ENCODE results near the gene JAZF1.

JAZF1 gene

DNA sequence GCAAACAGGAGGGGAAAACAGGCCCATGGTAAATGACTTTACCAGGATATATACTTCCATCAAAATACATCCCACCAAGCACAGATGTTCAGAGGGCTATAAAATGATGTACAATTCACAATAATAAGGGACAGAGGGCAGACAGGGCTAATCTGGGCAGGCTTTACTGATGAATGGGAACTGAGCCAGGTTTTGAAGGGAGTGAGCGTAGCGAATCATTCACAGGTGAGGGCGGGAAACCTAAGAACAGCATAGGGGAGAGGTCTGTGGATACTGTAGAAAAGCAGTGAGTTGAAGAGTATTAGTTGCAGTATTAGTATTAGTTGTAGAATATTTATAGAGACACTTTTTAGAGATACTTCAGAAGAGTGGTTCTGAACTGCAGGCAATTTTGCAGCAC, 180.8 kb downstream of the JAZF1 start:
- no peak for DNase-seq

DNA sequence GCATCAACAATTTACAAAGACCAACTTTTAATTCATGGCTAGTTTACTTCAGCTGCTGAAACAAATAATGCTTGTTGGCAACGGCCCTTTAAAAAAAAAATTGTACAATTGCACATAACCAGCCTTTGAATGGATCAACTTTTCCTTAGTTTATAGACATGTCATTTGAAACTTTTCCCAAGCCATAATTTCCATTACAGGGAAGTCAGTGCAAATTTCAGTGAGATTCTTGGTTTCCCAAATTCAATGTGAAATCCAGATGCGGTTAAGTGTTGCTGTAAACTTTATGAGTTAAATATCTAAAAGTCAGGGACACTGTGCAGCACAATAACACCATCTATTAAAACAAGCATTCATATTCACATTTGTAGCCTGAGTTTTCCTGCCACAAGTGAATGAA, 182.2 kb downstream of the JAZF1 start:
- DNase-seq, result no peak

DNA sequence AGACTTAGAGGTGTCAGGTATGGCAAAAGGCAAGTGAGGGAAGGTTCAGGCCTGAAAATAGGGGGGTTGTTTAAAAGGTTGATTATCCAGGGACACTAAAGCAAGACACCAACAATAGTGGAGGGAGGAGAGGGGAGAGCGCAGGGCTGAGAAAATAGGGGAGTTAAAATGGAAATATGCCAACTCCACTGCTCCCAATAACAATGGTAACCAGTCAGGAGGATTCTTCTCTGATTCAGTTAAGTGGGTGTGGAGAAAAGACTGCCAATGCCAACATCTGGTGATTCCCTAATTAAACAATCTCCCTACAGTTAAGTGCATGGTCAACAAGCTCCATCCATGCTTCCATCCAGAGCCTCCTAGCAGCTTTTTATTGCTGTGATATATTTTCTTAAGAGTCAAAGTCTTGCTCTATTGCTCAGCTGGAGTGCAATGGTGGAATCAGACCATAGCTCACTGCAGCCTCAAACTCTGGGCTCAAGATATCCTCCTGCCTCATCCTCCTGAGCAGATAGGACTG, 183.3 kb downstream of the JAZF1 start:
- DNase-seq, result no peak

DNA sequence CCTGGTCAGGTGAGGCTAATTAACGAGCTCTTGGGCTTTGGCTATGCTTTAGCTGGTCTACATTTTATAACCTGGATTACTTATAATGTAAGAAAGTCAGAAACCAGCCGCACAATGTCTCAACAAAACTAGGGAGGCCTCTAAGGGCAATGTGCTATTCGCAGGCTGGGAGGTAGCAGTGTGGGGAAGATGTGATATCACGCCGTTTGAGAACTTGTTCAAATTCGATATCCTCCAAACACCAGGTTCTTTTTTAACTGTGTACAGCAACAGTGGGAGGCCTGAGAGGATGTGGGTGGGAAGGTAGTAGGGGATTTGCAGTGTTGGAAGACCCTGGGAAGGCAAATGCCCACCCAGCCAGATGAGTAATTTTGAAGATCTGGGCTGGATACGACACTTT, 184.5 kb downstream of the JAZF1 start:
- DNase-seq, result no peak

DNA sequence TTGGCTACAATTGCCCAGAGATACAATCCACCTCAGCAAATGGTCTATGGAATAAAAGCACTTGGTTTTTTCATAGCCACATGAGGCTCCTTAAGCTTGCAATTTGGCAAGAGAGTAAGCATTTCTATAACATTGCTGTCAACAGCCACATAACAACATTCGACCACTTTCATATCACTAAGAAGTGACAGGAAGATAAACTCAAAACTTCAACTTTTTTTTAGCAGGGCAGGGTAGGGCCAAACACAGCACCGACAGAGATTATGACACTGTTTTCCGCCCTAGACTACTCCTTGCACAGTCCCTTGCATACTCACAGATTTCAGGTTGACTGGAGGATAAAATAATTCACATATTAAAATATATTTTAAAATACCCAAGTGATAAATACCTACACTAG, 185.4 kb downstream of the JAZF1 start:
- no peak for DNase-seq

DNA sequence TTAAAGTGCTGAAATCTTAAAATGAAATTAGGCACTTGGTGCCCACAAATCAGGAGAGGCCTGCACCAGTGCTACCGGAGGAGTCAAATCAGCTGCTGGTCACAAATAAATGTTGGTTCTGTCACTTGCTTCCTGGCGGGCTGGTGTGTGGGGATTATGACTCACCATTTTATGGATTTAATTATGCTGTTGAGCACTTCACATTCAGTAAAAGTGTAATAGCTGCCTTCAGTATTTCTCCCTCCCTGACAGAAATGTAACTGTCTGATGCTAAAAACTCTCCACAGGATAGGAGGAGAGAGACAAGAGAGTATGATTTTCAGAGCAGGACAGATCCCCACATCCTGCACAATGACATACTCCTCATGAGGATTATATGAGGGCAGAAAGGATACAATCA, 186.0 kb downstream of the JAZF1 start:
- no peak for DNase-seq

DNA sequence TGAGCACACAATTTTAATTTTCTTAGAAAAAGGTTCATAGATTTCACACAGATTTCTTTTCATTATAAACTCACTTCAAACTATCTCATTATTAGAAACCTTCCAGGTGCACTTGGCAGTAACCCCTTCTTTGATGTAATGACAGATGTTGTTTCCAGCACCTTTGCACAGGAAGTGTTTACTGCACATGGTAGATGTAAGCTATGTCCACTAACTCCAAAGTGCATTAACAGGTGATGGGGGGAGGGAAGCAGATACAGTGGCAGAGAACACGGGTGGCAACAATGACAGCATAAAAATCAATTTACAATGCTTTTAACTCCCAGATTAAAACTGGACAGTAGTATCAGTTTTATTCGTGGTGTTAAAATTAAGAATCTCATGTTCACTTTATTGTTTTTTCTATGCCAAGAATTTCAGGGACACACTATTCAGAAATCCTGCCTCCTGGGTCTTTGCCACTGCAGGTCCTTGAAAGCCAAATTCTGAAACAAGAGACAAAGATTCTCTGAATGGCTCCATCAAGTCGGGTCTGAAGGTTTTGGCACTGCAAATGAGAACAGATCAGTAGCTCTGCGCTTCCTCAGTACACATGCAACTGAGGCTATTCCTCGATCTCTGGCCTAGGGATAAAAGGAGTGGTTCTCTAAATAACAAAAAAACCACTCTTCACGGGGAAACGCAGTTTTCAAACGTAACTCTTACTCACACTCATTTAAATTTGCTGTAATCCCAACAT, 187.7 kb downstream of the JAZF1 start:
- DNase-seq, result no peak

DNA sequence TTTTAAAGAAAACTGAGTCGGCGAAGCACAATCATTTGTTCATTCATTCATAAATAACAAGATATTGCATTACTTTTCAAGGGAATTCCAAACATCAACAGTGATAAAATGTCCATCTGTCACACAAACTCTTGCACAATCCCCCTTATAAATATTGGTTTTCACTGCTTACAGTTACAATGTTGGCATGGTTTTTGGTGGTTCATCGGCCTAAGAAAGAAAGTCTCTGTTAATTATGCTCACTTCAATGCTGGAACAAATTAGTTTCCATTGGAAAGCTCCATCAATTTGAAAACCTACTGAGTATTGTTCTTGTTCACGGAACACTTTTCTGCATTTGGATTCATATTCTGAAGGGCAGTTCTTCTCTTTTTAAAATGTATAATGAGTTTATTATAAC, 188.5 kb downstream of the JAZF1 start:
- no peak for DNase-seq

DNA sequence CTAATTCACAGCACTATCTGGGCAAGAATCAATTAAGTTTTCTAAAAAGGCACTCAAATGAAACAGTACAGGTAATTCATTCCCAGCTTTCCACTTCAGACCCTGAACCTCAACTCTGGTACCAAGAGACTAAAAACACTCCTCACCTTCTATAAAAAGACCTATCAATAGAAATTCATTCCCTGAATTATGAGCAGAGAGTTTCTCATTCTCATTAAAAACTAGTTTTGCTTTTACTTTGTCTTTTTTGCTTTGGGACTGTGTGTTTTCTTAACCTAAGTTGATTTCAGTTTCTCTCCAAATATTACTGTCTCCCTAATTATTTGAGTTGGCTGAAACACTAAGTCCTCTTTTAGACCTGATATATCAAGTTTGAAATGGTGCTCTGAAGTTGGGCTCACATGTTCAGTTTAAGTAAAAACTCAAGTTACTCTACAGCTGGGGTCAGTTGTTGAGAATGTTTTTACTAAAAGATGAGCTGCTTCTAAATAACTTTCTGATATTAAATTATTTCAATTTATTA, 189.5 kb downstream of the JAZF1 start:
- DNase-seq, result no peak

DNA sequence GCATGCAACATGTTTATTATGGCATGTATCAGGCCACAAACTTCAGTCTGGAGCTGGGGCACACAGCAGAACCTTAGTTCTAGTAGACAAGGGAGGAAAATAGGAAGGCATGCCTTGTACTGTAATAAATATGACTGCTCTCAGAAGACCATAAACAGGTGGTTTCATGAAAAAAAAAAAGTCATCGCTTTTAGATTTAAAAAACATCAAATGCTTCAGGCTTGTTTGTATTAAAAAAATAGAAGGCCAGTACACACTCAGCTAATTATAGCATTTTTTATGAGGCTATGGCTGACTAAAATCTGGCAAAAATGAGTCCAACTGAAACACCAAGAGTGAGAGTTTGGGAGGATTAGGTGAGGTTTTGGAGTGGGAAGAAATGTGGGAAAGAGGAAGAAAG, 204.1 kb downstream of the JAZF1 start:
- DNase-seq, result no peak

DNA sequence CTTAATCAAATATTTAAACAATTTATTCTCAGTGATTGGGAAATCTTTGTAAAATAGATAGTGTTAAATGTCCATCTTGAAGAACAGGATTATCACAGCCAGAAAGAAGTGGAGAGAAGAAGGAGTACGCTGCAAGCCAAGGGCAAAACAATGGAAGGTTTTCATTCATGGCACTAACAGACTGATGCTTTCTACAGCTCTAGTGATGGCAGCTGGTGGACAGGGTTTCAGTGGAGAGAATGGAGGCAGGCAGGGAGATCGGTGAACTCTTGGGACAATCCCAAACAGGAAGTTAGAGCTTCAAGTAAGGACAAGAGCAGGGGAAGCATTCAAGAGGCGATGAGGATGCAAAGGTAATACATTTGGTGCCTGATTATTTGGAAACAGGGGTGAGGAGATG, 207.0 kb downstream of the JAZF1 start:
- DNase-seq, result no peak

DNA sequence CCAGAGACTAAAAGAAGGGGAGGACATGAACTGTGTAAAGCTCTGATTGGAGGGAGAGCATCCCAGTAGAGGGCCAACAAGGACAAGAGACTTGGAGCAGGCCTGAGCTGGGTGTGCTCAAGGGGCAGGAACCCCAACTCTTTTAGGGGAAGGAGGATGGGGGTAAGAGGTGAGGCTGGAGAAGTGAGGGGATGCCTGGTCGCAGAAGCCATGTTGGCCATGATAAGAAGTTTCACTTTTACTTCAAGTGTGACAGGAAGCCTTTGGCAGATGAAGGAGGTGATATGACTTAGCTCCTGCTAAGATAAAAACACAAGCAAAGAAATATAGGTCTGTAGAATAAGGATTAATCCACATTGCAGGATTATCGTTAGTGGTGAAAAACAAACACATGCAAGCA, 208.3 kb downstream of the JAZF1 start:
- peak in 1 of 2 donors; percentile 41 for DNase-seq

DNA sequence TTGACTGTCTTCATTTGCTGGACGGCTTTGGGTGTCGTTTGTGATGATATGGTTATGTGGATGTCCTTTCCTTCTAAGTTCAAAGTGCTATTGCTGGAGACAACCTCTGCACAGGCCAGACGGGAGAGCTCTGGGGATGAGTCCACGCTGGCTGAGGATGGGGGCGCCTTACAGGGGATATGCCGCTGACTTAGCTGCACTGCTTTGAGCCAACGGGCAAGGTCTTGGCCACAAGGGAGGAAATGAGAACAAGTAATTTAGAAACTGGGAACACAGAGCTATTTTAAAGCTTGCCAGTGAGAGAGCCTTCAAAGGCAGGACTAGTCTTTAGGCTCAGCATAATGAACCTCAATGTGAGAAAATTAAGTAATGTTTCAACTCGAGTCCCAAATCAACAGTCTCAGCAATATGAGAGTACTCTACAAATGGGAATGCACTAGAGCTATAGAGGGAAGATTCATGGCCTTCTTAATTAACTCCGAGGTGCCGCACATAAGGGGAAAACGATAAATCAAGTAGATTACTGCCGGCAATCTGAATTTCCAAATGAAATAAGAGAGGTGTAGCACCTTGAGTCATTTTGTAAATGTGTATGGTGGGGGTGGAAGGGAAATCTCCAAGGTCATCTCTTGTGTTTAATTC, 209.3 kb downstream of the JAZF1 start:
- DNase-seq, result no peak

DNA sequence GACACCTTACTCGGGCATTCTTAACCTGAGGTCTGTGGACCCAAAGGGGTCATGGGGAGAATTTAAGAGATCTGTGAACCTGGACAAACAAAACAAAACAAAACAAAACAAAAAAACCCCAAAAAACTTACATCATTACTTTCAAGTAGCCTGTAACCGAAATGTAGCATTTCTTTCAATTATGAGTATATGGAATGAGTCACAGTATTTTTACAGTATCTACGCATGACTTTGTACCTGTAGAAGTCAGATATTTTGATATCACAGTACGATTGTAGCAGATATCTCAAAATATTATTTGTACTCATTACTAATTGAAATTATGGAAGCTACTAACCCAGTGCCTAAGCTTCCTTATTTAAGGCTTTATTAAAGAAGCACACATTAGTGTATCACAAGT, 210.2 kb downstream of the JAZF1 start:
- no peak for DNase-seq

DNA sequence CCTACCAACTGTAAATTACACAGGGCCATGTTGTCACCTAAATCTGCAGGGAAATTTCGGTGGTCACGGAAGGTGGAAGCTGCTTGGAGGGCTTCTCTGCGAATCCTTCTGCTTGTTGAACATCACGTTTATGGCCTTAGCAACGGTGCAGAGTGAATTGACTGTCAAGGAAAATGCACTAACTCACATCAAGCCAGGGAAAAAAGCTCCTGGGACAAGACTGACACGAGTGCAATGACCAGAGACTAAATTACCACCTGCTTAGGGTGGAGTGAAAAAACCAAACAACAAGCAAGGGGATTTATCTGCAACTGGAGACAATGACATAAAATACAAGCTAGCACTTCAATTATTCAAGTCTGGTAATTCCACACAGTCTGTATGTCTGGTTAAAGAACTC, 211.2 kb downstream of the JAZF1 start:
- no peak for DNase-seq

DNA sequence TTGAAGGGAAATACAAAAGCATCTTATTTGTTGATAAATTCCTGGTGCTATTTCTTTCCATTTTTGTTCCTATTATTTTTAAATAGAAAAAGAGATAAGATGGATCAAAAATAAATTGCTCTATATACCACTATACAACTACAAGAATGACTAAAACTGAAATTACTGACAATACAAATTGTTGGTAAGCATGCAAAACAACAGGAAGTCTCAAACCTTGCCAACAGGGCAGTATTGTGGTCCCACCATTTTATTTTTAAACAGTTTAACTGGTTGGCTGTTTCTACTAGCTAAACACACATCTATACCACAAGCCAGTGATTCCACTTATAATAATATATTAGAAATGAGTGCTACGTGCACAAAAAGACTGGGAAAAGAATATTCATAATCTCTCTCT, 213.0 kb downstream of the JAZF1 start:
- DNase-seq, result no peak

DNA sequence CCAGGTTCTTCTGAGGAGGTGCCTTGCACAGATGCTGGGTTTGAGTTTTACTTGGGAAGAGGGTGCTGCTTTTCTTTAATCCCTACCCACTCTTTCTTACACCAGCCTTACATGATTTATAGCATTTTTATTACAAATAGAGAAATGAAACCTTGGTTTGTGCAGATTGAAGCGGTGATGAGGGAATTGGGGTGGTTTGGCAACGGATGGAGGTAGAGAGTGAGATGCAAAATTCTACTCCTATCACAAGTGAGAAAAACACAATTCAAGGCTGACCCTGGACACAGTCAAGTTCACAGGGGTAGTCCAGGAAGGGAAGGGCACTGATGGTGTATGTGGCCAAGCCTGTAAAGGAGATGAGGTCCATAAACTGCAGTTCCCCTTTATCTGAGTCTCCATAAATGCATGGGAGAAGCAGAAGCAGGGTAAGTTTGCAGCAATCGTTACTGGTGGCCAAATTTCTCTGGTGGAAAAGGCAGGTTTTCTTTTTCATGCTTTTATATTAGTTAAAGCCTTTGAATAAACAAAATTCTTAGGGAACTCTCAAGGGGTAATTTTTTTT, 214.3 kb downstream of the JAZF1 start:
- DNase-seq, result no peak

DNA sequence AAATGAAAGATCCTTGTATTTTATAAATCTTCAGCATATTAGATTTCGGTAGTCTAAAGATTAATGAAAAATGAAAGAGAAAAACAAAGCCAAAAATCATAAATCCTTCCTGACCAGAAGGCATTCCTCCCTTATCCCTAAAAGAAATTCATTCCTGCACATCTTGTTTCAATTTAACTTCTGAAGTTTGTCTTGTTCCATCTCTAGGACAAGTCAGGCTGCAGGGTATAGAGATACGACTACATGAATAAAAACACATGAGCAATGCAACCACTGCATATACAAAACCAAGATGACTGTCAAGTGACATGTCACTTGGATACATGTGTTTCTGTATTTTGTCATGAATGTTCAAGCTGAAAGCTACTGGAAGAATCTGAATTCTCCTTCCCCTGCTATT, 214.9 kb downstream of the JAZF1 start:
- DNase-seq, result no peak

DNA sequence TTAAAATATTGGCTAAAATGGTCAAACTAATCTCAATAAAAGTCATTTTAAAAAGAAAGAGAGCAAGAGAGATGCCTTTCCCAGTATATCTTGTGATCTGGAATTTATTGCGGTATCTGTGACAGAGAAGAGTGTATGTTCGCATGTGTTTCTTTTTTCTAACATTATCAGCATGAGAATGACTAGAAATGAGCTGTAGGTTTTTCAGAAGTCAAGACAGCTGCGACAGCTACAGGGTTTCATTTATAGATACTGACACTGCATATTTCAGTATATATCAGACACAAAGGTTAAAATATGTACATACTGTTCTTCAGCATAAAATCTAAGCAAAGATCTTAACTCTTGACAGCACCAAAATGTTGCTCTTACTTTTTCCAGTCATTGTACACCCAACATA, 215.8 kb downstream of the JAZF1 start:
- no peak for DNase-seq

DNA sequence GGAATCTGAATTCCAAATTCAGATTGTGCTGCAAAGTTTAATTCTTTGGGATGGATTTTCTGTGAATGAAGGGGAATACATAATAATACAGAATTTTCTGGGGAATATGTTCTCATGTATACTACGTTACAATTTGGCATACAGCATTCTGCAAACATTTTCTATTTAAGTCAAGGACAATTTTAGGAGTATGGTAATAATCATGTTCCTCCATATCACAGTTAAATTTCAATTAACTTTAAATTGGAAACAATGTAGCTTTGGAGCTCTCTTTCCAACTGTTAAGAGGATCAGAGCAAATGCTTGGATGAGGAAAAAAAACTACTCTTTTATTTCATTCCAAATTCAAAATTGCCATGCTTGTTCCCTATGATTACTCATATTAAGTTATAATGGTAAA, 217.5 kb downstream of the JAZF1 start:
- DNase-seq, result no peak

DNA sequence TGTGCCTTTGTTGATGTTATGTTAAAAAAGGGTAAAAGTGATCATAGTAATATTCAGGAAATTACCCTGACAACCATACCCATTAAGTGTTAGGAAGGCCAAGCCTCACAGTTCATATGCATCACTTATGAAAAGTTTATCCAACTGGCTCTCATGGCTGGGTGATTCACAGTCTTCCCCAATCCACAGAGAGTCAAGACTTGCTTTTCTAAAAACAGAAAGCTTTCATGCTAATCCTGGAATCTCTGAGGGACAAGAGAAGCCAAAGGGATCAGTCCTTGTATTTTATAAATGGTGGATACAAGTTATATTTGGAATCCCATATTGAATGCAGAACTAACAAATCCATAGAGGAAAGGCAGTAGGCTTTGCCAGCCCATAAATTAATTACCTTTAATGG, 218.3 kb downstream of the JAZF1 start:
- DNase-seq, result no peak

DNA sequence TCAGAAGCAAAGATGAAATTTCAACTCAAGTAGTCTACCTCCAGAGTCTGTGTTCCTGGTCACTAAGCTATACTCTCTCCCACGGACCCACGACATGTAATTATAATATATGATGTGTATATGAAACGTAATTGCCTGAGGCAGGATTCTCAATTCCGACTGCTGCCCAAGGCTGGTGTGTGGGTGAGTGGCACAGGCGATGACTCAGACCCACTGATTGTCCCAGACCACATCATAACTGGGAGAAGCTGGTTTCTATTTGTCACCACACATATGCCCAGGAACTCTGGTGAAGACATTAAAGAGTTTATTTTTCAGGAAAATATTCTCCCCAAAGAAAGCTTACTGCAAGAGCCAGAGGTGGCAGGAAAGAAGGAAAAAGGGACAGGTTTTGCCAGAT, 219.3 kb downstream of the JAZF1 start:
- DNase-seq, result no peak

DNA sequence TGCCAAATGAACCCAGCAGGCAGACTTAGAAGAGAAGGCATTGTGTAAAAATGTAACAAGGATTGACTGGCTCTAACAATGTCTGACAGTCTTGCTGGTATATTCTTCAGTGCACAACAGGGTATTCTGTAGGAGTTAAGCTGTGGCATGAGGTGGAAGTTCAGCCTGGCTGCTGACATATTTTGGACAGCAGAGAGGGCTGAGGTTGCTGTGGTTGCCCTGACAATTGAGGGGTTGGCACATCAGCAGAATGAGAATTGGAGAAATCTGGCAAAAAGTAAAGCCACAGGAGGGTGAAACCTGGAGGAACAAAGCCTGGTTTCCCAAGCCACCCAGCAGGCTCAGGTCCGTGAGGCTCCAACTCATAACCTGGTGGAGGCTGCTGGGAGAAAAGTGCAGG, 220.2 kb downstream of the JAZF1 start:
- DNase-seq, result no peak

DNA sequence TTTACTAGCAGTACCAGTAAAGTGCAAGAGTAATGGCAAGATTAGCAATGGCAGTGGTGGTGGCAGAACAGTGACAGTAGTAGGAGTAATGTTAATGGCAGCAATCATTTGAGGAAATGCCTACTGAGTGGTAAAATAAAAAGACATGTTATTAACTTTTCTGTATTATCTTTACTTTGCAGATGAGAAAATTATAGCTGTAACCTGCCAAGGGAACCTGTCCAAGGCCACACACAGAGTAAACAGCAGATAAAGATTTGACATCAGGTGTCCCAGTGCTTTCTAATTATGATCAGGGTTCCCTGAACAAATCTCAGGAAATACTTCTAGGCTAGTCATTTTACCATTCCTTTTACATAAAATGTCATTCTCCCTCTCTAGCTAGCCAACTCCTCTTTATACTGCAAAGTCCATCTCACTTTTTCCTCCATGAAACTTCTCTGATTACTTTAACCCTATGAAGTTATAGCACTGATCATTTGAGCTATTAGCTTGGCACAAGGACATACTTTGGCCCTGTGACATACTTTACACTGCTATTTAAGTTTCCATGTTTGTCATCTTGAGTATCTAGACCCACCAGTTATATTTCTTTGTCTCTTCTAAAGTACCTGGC, 221.6 kb downstream of the JAZF1 start:
- no peak for DNase-seq
